K562 (cell line): Measurements from ENCODE around the gene C1orf174. TPM values are rescaled to one million over a fixed set of nuclear protein-coding genes. Genes with fewer than 3 reads are reported as not detected.

ENCODE experiments used
- ATAC-seq: fragments of 200-7000 bp; cut with Tn5 transposase; 3 replicates; pipeline ENCODE4 v1.9.1; 2020; ENCODE audit warnings: moderate library complexity
- BruUV-seq: library from RNA; stranded (reverse); fragments of 400-500 nt; replicated peaks from 2 replicates; lab custom pipeline; 2021; lab: Mats Ljungman, UMichigan
- CTCF ChIA-PET: fragments of 300-600 bp; formaldehyde crosslinking; extraction: SDS; loops from one replicate; lab custom pipeline; 2021; ENCODE audit warnings: low intra/inter-chr PET ratio; lab: Yijun Ruan, JAX
- POLR2A ChIA-PET: fragments of 300-600, 350-650 bp; sonication (Branson Sonifier 250); formaldehyde crosslinking; extraction: SDS; loops from one replicate; lab custom pipeline; 2021; ENCODE audit warnings: antibody characterized with exemption, inconsistent platforms; lab: Yijun Ruan, JAX
- DNase-seq, 4 experiments: peaks; one replicate each; pipeline versions ENCODE4 v3.0.0 to v3.0.0-alpha.2; 2011 to 2018; ENCODE audit warnings: low spot score in 3 of 4, mixed read lengths in 3 of 4; ENCODE audit errors: extremely low read depth in 1 of 4
- FAIRE-seq: peaks from 2 replicates; lab custom pipeline; 2011; peaks lifted over from hg19 to GRCh38; lab: Jason Lieb, UNC
- H2AFZ ChIP-seq: 2 replicates; pipeline ENCODE4 v1.6.0; 2011; ENCODE audit warnings: low read depth, low read length, control low read depth, inconsistent platforms
- H3K27ac ChIP-seq: fragments of 200-600 bp; 3 replicates; pipeline ENCODE4 v1.8.0; 2011; ENCODE audit warnings: low read depth, mild to moderate bottlenecking, control low read depth, inconsistent platforms, low read length, moderate library complexity, mixed read lengths; ENCODE audit errors: extremely low read depth
- H3K27me3 ChIP-seq, 2 experiments: fragments of 300-600 bp in 1 of 2; 2 replicates in 1 of 2; 3 replicates in 1 of 2; pipeline versions ENCODE4 v1.6.0 to v1.8.0; 2011; ENCODE audit warnings: inconsistent platforms in 2 of 2, low read length in 2 of 2, mild to moderate bottlenecking in 1 of 2, mixed read lengths in 1 of 2, moderate library complexity in 1 of 2; ENCODE audit not compliant: control insufficient read depth in 2 of 2, insufficient read depth in 2 of 2
- H3K36me3 ChIP-seq: fragments of 300-600 bp; 3 replicates; pipeline ENCODE4 v1.8.0; 2011; ENCODE audit warnings: mild to moderate bottlenecking, low read length, inconsistent platforms; ENCODE audit not compliant: control insufficient read depth, insufficient read depth
- H3K4me1 ChIP-seq, 2 experiments: fragments of 200-600 bp in 1 of 2; replicated peaks in 1 of 2; 2 replicates in 1 of 2; 3 replicates in 1 of 2; pipeline versions ENCODE4 v1.5.1 to v1.8.0; 2011; ENCODE audit warnings: inconsistent platforms in 2 of 2, low read length in 2 of 2, mild to moderate bottlenecking in 1 of 2, mixed read lengths in 1 of 2, moderate library complexity in 1 of 2; ENCODE audit not compliant: control insufficient read depth in 2 of 2, insufficient read depth in 2 of 2
- H3K4me2 ChIP-seq: 2 replicates; pipeline ENCODE4 v1.6.1; 2011; ENCODE audit warnings: low read length, control low read depth, inconsistent platforms, mixed read lengths; ENCODE audit not compliant: insufficient read depth
- H3K4me3 ChIP-seq: fragments of 200-600 bp; sonication (generic), shearing (Covaris generic); 2 replicates; pipeline ENCODE4 v1.5.1; 2016; ENCODE audit warnings: control low read depth, inconsistent platforms
- H3K79me2 ChIP-seq: fragments of 200-600 bp; 3 replicates; pipeline ENCODE4 v1.8.0; 2011; ENCODE audit warnings: low read length, inconsistent platforms; ENCODE audit not compliant: control insufficient read depth, insufficient read depth
- H3K9ac ChIP-seq, 2 experiments: 2 replicates each; pipeline versions ENCODE4 v1.6.0 to v1.6.1; 2011; ENCODE audit warnings: low read depth in 2 of 2, low read length in 2 of 2, control low read depth in 1 of 2, inconsistent platforms in 1 of 2, mild to moderate bottlenecking in 1 of 2, mixed read lengths in 1 of 2; ENCODE audit not compliant: insufficient read depth in 1 of 2
- H3K9me1 ChIP-seq: one replicate; pipeline ENCODE4 v1.6.0; 2011; ENCODE audit warnings: inconsistent platforms, mild to moderate bottlenecking, low read length, moderate library complexity; ENCODE audit not compliant: control insufficient read depth, insufficient read depth
- H3K9me3 ChIP-seq: replicated peaks from 2 replicates; pipeline ENCODE4 v1.5.1; 2011; ENCODE audit warnings: low read depth, low read length, inconsistent platforms; ENCODE audit not compliant: control insufficient read depth, insufficient read depth
- H4K20me1 ChIP-seq: replicated peaks from 2 replicates; pipeline ENCODE4 v1.6.1; 2011; ENCODE audit warnings: low read length, inconsistent platforms, mixed read lengths; ENCODE audit not compliant: control insufficient read depth, insufficient read depth
- BCOR ChIP-seq: fragments of 450-650 bp; IDR thresholded peaks from 2 replicates; pipeline ENCODE4 v1.6.1; 2016
- CBX1 ChIP-seq: sonication (generic); IDR thresholded peaks from 2 replicates; pipeline ENCODE4 v1.6.1; 2016; ENCODE audit warnings: antibody characterized with exemption, low read depth, mild to moderate bottlenecking
- EHMT2 ChIP-seq: fragments of 450-650 bp; IDR thresholded peaks from 2 replicates; pipeline ENCODE4 v1.6.1; 2018; ENCODE audit warnings: antibody characterized with exemption
- HDAC1 ChIP-seq, 2 experiments: fragments of 450-650 bp; IDR thresholded peaks; 2 replicates each; pipeline ENCODE4 v1.6.1; 2016 to 2017; ENCODE audit warnings: inconsistent platforms in 1 of 2, mild to moderate bottlenecking in 1 of 2, moderate library complexity in 1 of 2
- HLTF ChIP-seq: fragments of 450-650 bp; IDR thresholded peaks from 2 replicates; pipeline ENCODE4 v1.6.1; 2016
- HNRNPLL ChIP-seq: fragments of 200-400 bp; formaldehyde crosslinking; IDR thresholded peaks from 2 replicates; pipeline ENCODE4 v1.6.1; 2017; ENCODE audit warnings: low read length, low read depth, mild to moderate bottlenecking; ENCODE audit not compliant: poor library complexity, severe bottlenecking
- MIER1 ChIP-seq: fragments of 450-650 bp; IDR thresholded peaks from 2 replicates; pipeline ENCODE4 v1.6.1; 2016; ENCODE audit warnings: antibody characterized with exemption, mild to moderate bottlenecking, low read depth
- PHF20 ChIP-seq: fragments of 450-650 bp; IDR thresholded peaks from 2 replicates; pipeline ENCODE4 v1.6.1; 2018; ENCODE audit not compliant: partially characterized antibody
- SMARCA5 ChIP-seq: fragments of 450-650 bp; IDR thresholded peaks from 2 replicates; pipeline ENCODE4 v1.6.1; 2016
- TSC22D4 ChIP-seq: fragments of 450-650 bp; IDR thresholded peaks from 2 replicates; pipeline ENCODE4 v1.6.1; 2016; ENCODE audit warnings: missing genetic modification characterization, missing biosample characterization, control low read depth
- XRCC5 ChIP-seq: fragments of 200-400 bp; formaldehyde crosslinking; IDR thresholded peaks from 2 replicates; pipeline ENCODE4 v1.6.1; 2017; ENCODE audit warnings: low read depth, mild to moderate bottlenecking, low read length
- WGBS: fragments of 100-300 bp; shearing (Covaris generic); methylation state at CpG from one replicate; pipeline ENCODE4 v1.1.6; 2016; ENCODE audit warnings: low coverage, mixed read lengths; ENCODE audit not compliant: insufficient coverage; ENCODE audit errors: missing lambda C conversion rate; 5-methylcytosine and 5-hydroxymethylcytosine counted together
- in situ Hi-C: fragments of 300-500 bp; cut with MboI; formaldehyde crosslinking; loops from 4 replicates; pipeline ENCODE4 v1.15.0; 2018; ENCODE audit warnings: inconsistent platforms, mixed read lengths
- intact Hi-C: fragments of 100-400 bp; cut with micrococcal nuclease; formaldehyde crosslinking; loops from 2 replicates; pipeline ENCODE4 v1.14.2; 2022
- polyA plus RNA-seq, 8 experiments: library from polyadenylated mRNA; depleted of rRNA in 4 of 8; stranded (reverse) in 5 of 8; unstranded in 3 of 8; fragments of >200 nt; fragmentation: Nextera tagmentation in 2 of 8; fragmentation: Illumina TruSeq in 1 of 8; extraction: Ambion mirVana in 2 of 8; extraction: Trizol in 1 of 8; gene quantifications; 2 replicates each; pipeline versions ENCODE4 v1.2.1 to v1.2.3, GENCODE V29; 2011 to 2014; ENCODE audit warnings: inconsistent platforms in 1 of 8, missing spikeins in 1 of 8
- total RNA-seq, 7 experiments: library from RNA; depleted of rRNA in 6 of 7; stranded (reverse); fragments of >200 nt in 6 of 7; fragmentation: Illumina TruSeq in 2 of 7; extraction: Trizol in 2 of 7; gene quantifications; 2 replicates each; pipeline versions ENCODE4 v1.2.1 to v1.2.3, GENCODE V29; 2011 to 2021; ENCODE audit warnings: low replicate concordance in 1 of 7
- TF ChIP-seq, protein P1 (sequence below): fragments of 450-650 bp; IDR thresholded peaks from 2 replicates; pipeline ENCODE4 v1.6.1; 2016; ENCODE audit warnings: borderline replicate concordance
- TF ChIP-seq, protein P2 (sequence below): fragments of 450-650 bp; IDR thresholded peaks from 2 replicates; pipeline ENCODE4 v1.6.1; 2017; ENCODE audit warnings: antibody characterized with exemption

The C1orf174 gene
- total and polyA plus RNA-seq, 9 of the 15 experiments (the other 6 are each of a cell fraction or from before 2014, with no cell fraction given): 38.5 to 64.9 (median 45.4) TPM

DNA sequence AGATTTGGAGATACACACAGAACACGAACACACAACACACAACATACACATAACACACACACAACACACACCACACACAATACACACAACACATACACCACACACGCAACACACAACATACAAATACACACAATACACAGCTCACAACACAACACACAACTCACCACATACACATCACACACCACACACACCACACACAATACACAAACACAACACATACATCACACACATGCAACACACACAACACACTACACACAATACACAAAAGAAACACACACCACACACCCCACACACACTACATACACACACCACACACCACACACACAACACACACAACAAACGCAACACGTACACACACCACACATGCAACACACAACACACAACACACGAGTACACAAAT, 29.1 kb upstream of the C1orf174 start:
- Histone ChIP-seq H3K27ac (no peak overlapping the region), H3K36me3 (no peaks in the 10 kb centered on the region), H3K9ac (no peak overlapping the region), H3K27me3 (peaks cover 23 to 47% of the 10 kb centered on the region in 2 experiments; a peak in 4 of 5 replicates), H3K9me1 (no peaks in the 10 kb centered on the region), H3K79me2 (no peaks in the 10 kb centered on the region), H3K4me1 (peaks cover 0 to 3% of the 10 kb centered on the region in 2 experiments; a peak in 1 of 5 replicates), H3K4me2 (no peak overlapping the region), H3K4me3 (no peak overlapping the region), H3K9me3 (peaks cover 2% of the 10 kb centered on the region), H4K20me1 (no peaks in the 10 kb centered on the region; the same call in 1 of the 2 replicates), H2AFZ (no peak overlapping the region)
- TF ChIP-seq XRCC5: no peak
- TF ChIP-seq, protein P1, sequence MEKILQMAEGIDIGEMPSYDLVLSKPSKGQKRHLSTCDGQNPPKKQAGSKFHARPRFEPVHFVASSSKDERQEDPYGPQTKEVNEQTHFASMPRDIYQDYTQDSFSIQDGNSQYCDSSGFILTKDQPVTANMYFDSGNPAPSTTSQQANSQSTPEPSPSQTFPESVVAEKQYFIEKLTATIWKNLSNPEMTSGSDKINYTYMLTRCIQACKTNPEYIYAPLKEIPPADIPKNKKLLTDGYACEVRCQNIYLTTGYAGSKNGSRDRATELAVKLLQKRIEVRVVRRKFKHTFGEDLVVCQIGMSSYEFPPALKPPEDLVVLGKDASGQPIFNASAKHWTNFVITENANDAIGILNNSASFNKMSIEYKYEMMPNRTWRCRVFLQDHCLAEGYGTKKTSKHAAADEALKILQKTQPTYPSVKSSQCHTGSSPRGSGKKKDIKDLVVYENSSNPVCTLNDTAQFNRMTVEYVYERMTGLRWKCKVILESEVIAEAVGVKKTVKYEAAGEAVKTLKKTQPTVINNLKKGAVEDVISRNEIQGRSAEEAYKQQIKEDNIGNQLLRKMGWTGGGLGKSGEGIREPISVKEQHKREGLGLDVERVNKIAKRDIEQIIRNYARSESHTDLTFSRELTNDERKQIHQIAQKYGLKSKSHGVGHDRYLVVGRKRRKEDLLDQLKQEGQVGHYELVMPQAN: 0 out of 2 replicates have a peak, but pooled peaks have one; percentile 44
- no peak for TF ChIP-seq HNRNPLL
- peak; percentile 52; the same call in 1 of the 2 replicates for TF ChIP-seq CBX1
- peak; percentile 33; the same call in 1 of the 2 replicates for TF ChIP-seq EHMT2
- TF ChIP-seq HLTF: 0 out of 2 replicates have a peak, but pooled peaks have one; percentile 34
- 0 out of 2 replicates have a peak, but pooled peaks have one; percentile 34 for TF ChIP-seq MIER1
- TF ChIP-seq BCOR: 0 out of 2 replicates have a peak, but pooled peaks have one; percentile 26
- TF ChIP-seq PHF20: peak; percentile 89
- TF ChIP-seq, protein P2, sequence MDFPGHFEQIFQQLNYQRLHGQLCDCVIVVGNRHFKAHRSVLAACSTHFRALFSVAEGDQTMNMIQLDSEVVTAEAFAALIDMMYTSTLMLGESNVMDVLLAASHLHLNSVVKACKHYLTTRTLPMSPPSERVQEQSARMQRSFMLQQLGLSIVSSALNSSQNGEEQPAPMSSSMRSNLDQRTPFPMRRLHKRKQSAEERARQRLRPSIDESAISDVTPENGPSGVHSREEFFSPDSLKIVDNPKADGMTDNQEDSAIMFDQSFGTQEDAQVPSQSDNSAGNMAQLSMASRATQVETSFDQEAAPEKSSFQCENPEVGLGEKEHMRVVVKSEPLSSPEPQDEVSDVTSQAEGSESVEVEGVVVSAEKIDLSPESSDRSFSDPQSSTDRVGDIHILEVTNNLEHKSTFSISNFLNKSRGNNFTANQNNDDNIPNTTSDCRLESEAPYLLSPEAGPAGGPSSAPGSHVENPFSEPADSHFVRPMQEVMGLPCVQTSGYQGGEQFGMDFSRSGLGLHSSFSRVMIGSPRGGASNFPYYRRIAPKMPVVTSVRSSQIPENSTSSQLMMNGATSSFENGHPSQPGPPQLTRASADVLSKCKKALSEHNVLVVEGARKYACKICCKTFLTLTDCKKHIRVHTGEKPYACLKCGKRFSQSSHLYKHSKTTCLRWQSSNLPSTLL: no peak
- peak in 1 of 2 experiments; percentile 52; a peak in 1 of 4 replicates for TF ChIP-seq HDAC1 (IDR thresholded peaks at IDR 0.05)
- TF ChIP-seq TSC22D4 (tag): peak; percentile 55; the same call in 1 of the 2 replicates
- peak; percentile 23; the same call in 1 of the 2 replicates for TF ChIP-seq SMARCA5
- DNase-seq (no peak), ATAC-seq (no peak), FAIRE-seq (no peak)
- in situ Hi-C loops (no loop called here), intact Hi-C loops (no loop called here)
- BruUV-seq: no TSS peak
- 32% methylated on average over 5 of the region's 5 CpGs for WGBS
- ChIA-PET POLR2A (interaction anchor here (2.0 kb wide), 1 partner anchor 9 kb away, joined by 7 read pairs; no protein-coding TSS in a partner anchor), CTCF (interaction anchor here (0.6 kb wide), 1 partner anchor 20 kb away, joined by 3 read pairs; no protein-coding TSS in a partner anchor)
